Measurements from ENCODE around the gene NDST3. TPM values are rescaled to one million over a fixed set of nuclear protein-coding genes. Genes with fewer than 3 reads are reported as not detected.
A peak's percentile ranks its signal among the peaks of the same experiment; 100 is the strongest.

Gene NDST3
- total RNA-seq, 3 donors from 2014 or later = 0.29 TPM; not detected in 2

GRCh38 chr4:118271788-118272187 lies 237.5 kb downstream of the NDST3 start:
- no peak overlapping the region for H3K27ac ChIP-seq
- no peak for DNase-seq (ENCODE audit: low spot score in 2 of 2)
- H3K27me3 ChIP-seq = no peaks in the 10 kb centered on the region
- H3K9me3 ChIP-seq = no peaks in the 10 kb centered on the region
- H3K36me3 ChIP-seq = no peaks in the 10 kb centered on the region
- TF ChIP-seq CTCF (IDR thresholded peaks at IDR 0.05) (no peak), POLR2A (IDR thresholded peaks at IDR 0.05) (no peak), POLR2AphosphoS5 (IDR thresholded peaks at IDR 0.05) (no peak)
- intact Hi-C loops (cut with DNase I; ENCODE audit: low total_unique reads) = no loop called here
- no peaks in the 10 kb centered on the region for H3K4me1 ChIP-seq
- H3K4me3 ChIP-seq = no peak overlapping the region

DNA sequence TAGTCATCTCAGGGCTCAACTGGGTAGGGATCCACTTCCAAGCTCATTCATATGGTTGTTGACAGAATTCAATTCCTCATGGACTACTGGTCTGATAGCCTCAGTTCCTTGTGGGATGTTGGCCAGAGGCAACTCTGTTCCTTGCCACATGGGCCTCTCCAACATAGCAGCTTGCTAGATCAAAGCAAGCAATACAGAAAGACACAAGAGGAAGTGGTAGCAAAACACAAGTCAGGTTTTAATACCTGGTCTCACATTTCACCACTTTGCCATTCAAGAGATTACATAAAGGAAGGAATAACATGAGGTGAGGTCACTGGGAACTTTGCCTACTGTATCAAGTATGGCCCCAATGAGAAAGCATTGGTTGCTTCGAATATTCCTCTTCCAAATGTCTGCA lies 239.4 kb downstream of the NDST3 start:
- intact Hi-C loops (cut with DNase I; ENCODE audit: low total_unique reads) = no loop called here
- no peak overlapping the region for H3K27ac ChIP-seq
- TF ChIP-seq POLR2AphosphoS5 (IDR thresholded peaks at IDR 0.05) = no peak
- no peak for TF ChIP-seq POLR2A (IDR thresholded peaks at IDR 0.05)
- no peak for TF ChIP-seq CTCF (IDR thresholded peaks at IDR 0.05)
- no peaks in the 10 kb centered on the region for H3K27me3 ChIP-seq
- DNase-seq (ENCODE audit: low spot score in 2 of 2) = no peak
- H3K4me1 ChIP-seq = no peaks in the 10 kb centered on the region
- no peaks in the 10 kb centered on the region for H3K9me3 ChIP-seq
- no peak overlapping the region for H3K4me3 ChIP-seq
- H3K36me3 ChIP-seq = no peaks in the 10 kb centered on the region

DNA sequence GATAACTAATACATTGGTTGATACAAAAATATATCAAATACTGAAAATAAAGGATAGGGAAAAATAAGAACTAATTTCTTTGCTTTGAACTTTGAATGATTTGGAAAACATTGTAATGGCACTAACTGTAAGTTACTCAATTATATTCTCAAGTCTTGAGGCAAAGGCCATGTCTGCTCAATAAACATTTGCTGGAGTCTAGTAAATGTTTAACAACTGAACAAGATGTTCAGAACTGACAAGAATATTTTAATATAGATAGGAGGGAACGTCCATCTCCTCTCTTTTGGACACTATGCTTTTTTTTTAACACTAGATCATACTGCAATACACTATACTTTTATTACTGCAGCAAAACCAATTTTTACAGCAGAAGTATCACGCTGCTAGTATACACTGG lies 242.3 kb downstream of the NDST3 start:
- no peak for DNase-seq (ENCODE audit: low spot score in 2 of 2)
- peaks cover 0 to 10% of the 10 kb centered on the region in 2 donors for H3K4me1 ChIP-seq
- no peak for TF ChIP-seq POLR2AphosphoS5 (IDR thresholded peaks at IDR 0.05)
- TF ChIP-seq POLR2A (IDR thresholded peaks at IDR 0.05) = no peak
- TF ChIP-seq CTCF (IDR thresholded peaks at IDR 0.05) = no peak
- no peaks in the 10 kb centered on the region for H3K36me3 ChIP-seq
- intact Hi-C loops (cut with DNase I; ENCODE audit: low total_unique reads) = no loop called here
- H3K4me3 ChIP-seq = no peak overlapping the region
- H3K27ac ChIP-seq = no peak overlapping the region
- H3K9me3 ChIP-seq = no peaks in the 10 kb centered on the region
- H3K27me3 ChIP-seq = no peaks in the 10 kb centered on the region

GRCh38 chr4:118277243-118277642 lies 243.0 kb downstream of the NDST3 start:
- no peak overlapping the region for H3K4me3 ChIP-seq
- no peak overlapping the region for H3K27ac ChIP-seq
- intact Hi-C loops (cut with DNase I; ENCODE audit: low total_unique reads) = no loop called here
- no peaks in the 10 kb centered on the region for H3K9me3 ChIP-seq
- DNase-seq (ENCODE audit: low spot score in 2 of 2) = no peak
- no peak for TF ChIP-seq POLR2AphosphoS5 (IDR thresholded peaks at IDR 0.05)
- no peak for TF ChIP-seq CTCF (IDR thresholded peaks at IDR 0.05)
- TF ChIP-seq POLR2A (IDR thresholded peaks at IDR 0.05) = no peak
- H3K4me1 ChIP-seq = peaks cover 0 to 10% of the 10 kb centered on the region in 2 donors
- H3K36me3 ChIP-seq = no peaks in the 10 kb centered on the region
- H3K27me3 ChIP-seq = no peaks in the 10 kb centered on the region

GRCh38 chr4:118278473-118279274 lies 244.4 kb downstream of the NDST3 start:
- no peaks in the 10 kb centered on the region for H3K27me3 ChIP-seq
- peak; percentile 96 to 97 for DNase-seq (ENCODE audit: low spot score in 2 of 2)
- intact Hi-C loops (cut with DNase I; ENCODE audit: low total_unique reads) = no loop called here
- H3K4me1 ChIP-seq = peaks cover 0 to 10% of the 10 kb centered on the region in 2 donors
- peak overlapping the region; percentile 68 to 73 (median 69) for H3K4me3 ChIP-seq
- TF ChIP-seq POLR2AphosphoS5 (IDR thresholded peaks at IDR 0.05) = peak; percentile 93 to 97 (median 95)
- TF ChIP-seq CTCF (IDR thresholded peaks at IDR 0.05) = no peak
- TF ChIP-seq POLR2A (IDR thresholded peaks at IDR 0.05) = peak; percentile 66
- H3K36me3 ChIP-seq = no peaks in the 10 kb centered on the region
- no peaks in the 10 kb centered on the region for H3K9me3 ChIP-seq
- H3K27ac ChIP-seq = peak overlapping the region; percentile 94 to 97

Measured in breast epithelium (tissue), 4 donors.